Measurements from ENCODE around the gene SLC39A5. TPM values are rescaled to one million over a fixed set of nuclear protein-coding genes. Genes with fewer than 3 reads are reported as not detected.
"Not testable (repeated sequence)": the region's sequence is repeated elsewhere in the genome, so short reads cannot be mapped to it uniquely, and the experiment has no call there.

SLC39A5 gene
- total RNA-seq, 1 donor from 2014 or later, result 0.61 TPM

DNA sequence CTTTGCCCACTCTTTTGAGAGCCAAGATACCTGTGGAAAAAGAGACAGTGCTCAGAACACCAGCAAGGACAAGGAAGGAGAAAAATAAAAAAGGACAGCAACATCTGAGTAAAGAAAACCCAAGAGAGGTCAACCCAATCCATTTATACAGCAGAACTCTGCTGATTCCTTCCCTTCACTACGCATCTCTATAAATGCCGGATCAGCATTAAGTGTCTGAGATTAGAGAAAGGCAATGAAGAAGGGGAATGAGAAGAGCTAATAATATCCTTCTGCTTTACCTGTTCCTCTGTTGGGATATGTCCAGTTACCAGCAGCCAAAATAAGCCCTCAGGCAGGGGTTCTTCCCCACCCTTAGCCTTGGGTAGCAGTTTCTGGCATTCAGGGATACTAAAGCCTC is 52.7 kb downstream of the SLC39A5 start:
- TF ChIP-seq CTCF (IDR thresholded peaks at IDR 0.05; ENCODE audit: partially characterized antibody, unreplicated experiment), result no peak
- Mint-ChIP-seq H3K4me1 (ENCODE audit: low read depth, unreplicated experiment) (no peaks in the 10 kb centered on the region), H3K27me3 (ENCODE audit: unreplicated experiment) (peaks cover 2% of the 10 kb centered on the region), H3K9me3 (ENCODE audit: unreplicated experiment) (peaks cover 1% of the 10 kb centered on the region), H3K4me3 (ENCODE audit: unreplicated experiment) (no peak overlapping the region), H3K27ac (ENCODE audit: unreplicated experiment) (no peak overlapping the region), H3K36me3 (ENCODE audit: unreplicated experiment) (peaks cover 6% of the 10 kb centered on the region)
- DNase-seq, result no peak

GRCh38 chr12:56284263-56284662 is 54.4 kb downstream of the SLC39A5 start:
- H3K9me3 Mint-ChIP-seq (ENCODE audit: unreplicated experiment); H3K27me3 Mint-ChIP-seq (ENCODE audit: unreplicated experiment); DNase-seq; H3K27ac Mint-ChIP-seq (ENCODE audit: unreplicated experiment); H3K4me3 Mint-ChIP-seq (ENCODE audit: unreplicated experiment); H3K36me3 Mint-ChIP-seq (ENCODE audit: unreplicated experiment); H3K4me1 Mint-ChIP-seq (ENCODE audit: low read depth, unreplicated experiment): not testable (repeated sequence)

GRCh38 chr12:56286044-56286830 is 56.4 kb downstream of the SLC39A5 start:
- Mint-ChIP-seq H3K4me1 (ENCODE audit: low read depth, unreplicated experiment) (no peaks in the 10 kb centered on the region), H3K4me3 (ENCODE audit: unreplicated experiment) (no peak overlapping the region), H3K36me3 (ENCODE audit: unreplicated experiment) (no peaks in the 10 kb centered on the region), H3K27ac (ENCODE audit: unreplicated experiment) (no peak overlapping the region), H3K9me3 (ENCODE audit: unreplicated experiment) (peaks cover 1% of the 10 kb centered on the region), H3K27me3 (ENCODE audit: unreplicated experiment) (peaks cover 2% of the 10 kb centered on the region)
- TF ChIP-seq CTCF (IDR thresholded peaks at IDR 0.05; ENCODE audit: partially characterized antibody, unreplicated experiment), result no peak
- no peak for DNase-seq

Other genes starting within 250 kb of the SLC39A5 start
- 23.9 TPM for gene SUOX, start 232.8 kb upstream of the SLC39A5 start, total RNA-seq (ENCODE audit: unreplicated experiment)
- gene IKZF4, start 209.0 kb upstream of the SLC39A5 start, total RNA-seq (ENCODE audit: unreplicated experiment), result 24.1 TPM
- gene RPS26, start 188.1 kb upstream of the SLC39A5 start, total RNA-seq (ENCODE audit: unreplicated experiment), result 29.8 TPM
- gene ERBB3, start 149.9 kb upstream of the SLC39A5 start, total RNA-seq (ENCODE audit: unreplicated experiment), result 33.7 TPM
- gene PA2G4, start 125.5 kb upstream of the SLC39A5 start, total RNA-seq (ENCODE audit: unreplicated experiment), result 86.5 TPM
- gene RPL41, start 113.4 kb upstream of the SLC39A5 start, total RNA-seq (ENCODE audit: unreplicated experiment), result 1,433 TPM
- gene ZC3H10, start 111.8 kb upstream of the SLC39A5 start, total RNA-seq (ENCODE audit: unreplicated experiment), result 11.1 TPM
- 144 TPM for gene ESYT1, start 101.8 kb upstream of the SLC39A5 start, total RNA-seq (ENCODE audit: unreplicated experiment)
- 232 TPM for gene MYL6B, start 77.5 kb upstream of the SLC39A5 start, total RNA-seq (ENCODE audit: unreplicated experiment)
- 2,223 TPM for gene MYL6, start 71.7 kb upstream of the SLC39A5 start, total RNA-seq (ENCODE audit: unreplicated experiment)
- 196 TPM for gene SMARCC2, start 40.6 kb upstream of the SLC39A5 start, total RNA-seq (ENCODE audit: unreplicated experiment)
- 72.6 TPM for gene RNF41, start 8.1 kb upstream of the SLC39A5 start, total RNA-seq (ENCODE audit: unreplicated experiment)
- 42.6 TPM for gene NABP2, start 5.7 kb upstream of the SLC39A5 start, total RNA-seq (ENCODE audit: unreplicated experiment)
- gene ANKRD52, start 28.3 kb downstream of the SLC39A5 start, total RNA-seq (ENCODE audit: unreplicated experiment), result 49.1 TPM
- 18.9 TPM for gene COQ10A, start 36.9 kb downstream of the SLC39A5 start, total RNA-seq (ENCODE audit: unreplicated experiment)
- 257 TPM for gene CS, start 70.3 kb downstream of the SLC39A5 start, total RNA-seq (ENCODE audit: unreplicated experiment)
- 141 TPM for gene CNPY2, start 85.9 kb downstream of the SLC39A5 start, total RNA-seq (ENCODE audit: unreplicated experiment)
- 101 TPM for gene PAN2, start 103.9 kb downstream of the SLC39A5 start, total RNA-seq (ENCODE audit: unreplicated experiment)
- gene IL23A, start 108.8 kb downstream of the SLC39A5 start, total RNA-seq (ENCODE audit: unreplicated experiment), result 0.42 TPM
- gene STAT2, start 130.1 kb downstream of the SLC39A5 start, total RNA-seq (ENCODE audit: unreplicated experiment), result 74.7 TPM
- not detected for gene APOF, start 132.8 kb downstream of the SLC39A5 start, total RNA-seq (ENCODE audit: unreplicated experiment)
- gene TIMELESS, start 219.4 kb downstream of the SLC39A5 start, total RNA-seq (ENCODE audit: unreplicated experiment), result 17.9 TPM
- not detected for gene MIP, start 224.6 kb downstream of the SLC39A5 start, total RNA-seq (ENCODE audit: unreplicated experiment)
- gene SPRYD4, start 238.5 kb downstream of the SLC39A5 start, total RNA-seq (ENCODE audit: unreplicated experiment), result 3.6 TPM